ENCODE measurements around the gene TMEM200B. TPM values are rescaled to one million over a fixed set of nuclear protein-coding genes. Genes with fewer than 3 reads are reported as not detected.

TMEM200B gene
- total and polyA plus RNA-seq, 2 of the 4 experiments (the other 2 are of a cell fraction): 4.8 to 6.2 TPM

DNA sequence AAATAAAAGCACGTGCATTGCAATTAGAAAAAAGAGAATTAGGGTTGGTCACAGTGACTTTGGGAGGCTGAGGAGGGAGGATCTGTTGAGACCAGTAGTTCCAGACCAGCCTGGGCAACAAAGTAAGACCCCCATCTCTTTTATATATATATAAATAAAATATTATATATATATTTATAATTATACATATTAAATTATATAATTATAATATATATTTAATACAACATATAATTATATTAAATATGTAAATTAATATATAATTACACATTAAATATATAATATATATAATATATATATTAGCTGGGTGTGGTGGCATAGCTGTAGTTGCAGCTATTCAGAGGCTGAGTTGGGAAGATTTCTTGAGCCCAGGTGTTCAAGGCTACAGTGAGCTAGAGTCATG is 23.2 kb downstream of the TMEM200B start:
- no peak overlapping the region for H2BK20ac ChIP-seq (ENCODE audit: low read depth, low read length)
- H2AFZ ChIP-seq (replicated peaks; ENCODE audit: low read length, poor library complexity): no peak overlapping the region
- DNase-seq (no peak), ATAC-seq (ENCODE audit: low read depth) (no peak)
- no peaks in the 10 kb centered on the region for H4K20me1 ChIP-seq (ENCODE audit: insufficient read depth, low read length)
- H4K5ac ChIP-seq (ENCODE audit: low read depth, low read length): no peak overlapping the region
- CTCF ChIA-PET: no interaction called here
- no peaks in the 10 kb centered on the region for H3K9me3 ChIP-seq (ENCODE audit: control insufficient read depth, insufficient read depth, low read length)
- no peak overlapping the region for H3K14ac ChIP-seq (replicated peaks; ENCODE audit: low read depth, low read length)
- no TSS peak for BruUV-seq (replicated peaks)
- H4K8ac ChIP-seq (ENCODE audit: low read depth in 2 of 2, low read length in 2 of 2): no peak overlapping the region
- no peak overlapping the region for H3K18ac ChIP-seq (ENCODE audit: low read depth, low read length)
- no peak overlapping the region for H3K4me3 ChIP-seq (ENCODE audit: insufficient read depth, low read depth, low read length)
- H3K79me1 ChIP-seq (ENCODE audit: low read depth in 1 of 2, low read length in 2 of 2): no peaks in the 10 kb centered on the region
- H3K4ac ChIP-seq (ENCODE audit: low read depth, low read length): no peak overlapping the region
- H2BK120ac ChIP-seq (ENCODE audit: low read depth, low read length): no peak overlapping the region
- H3K4me2 ChIP-seq (ENCODE audit: low read depth, low read length): no peak overlapping the region
- no peak overlapping the region for H3K9ac ChIP-seq (ENCODE audit: low read depth, low read length)
- H3K4me1 ChIP-seq (ENCODE audit: control insufficient read depth, insufficient read depth, low read length): no peaks in the 10 kb centered on the region
- no peaks in the 10 kb centered on the region for H3K36me3 ChIP-seq (ENCODE audit: control insufficient read depth, insufficient read depth, low read length)
- intact Hi-C loops (cut with micrococcal nuclease) (no loop called here), dilution Hi-C loops (cut with HindIII; ENCODE audit: low sequenced_read_pairs, unreplicated experiment) (no loop called here), in situ Hi-C loops (cut with MboI; ENCODE audit: low sequenced_read_pairs) (no loop called here)
- no CpG with 5 or more reads among the region's 1 CpG for WGBS, 2 experiments (ENCODE audit: extremely low coverage in 2 of 2, insufficient read length in 1 of 2)
- H2AK9ac ChIP-seq (replicated peaks; ENCODE audit: low read depth, low read length, poor library complexity): no peak overlapping the region
- TF ChIP-seq MAFK (IDR thresholded peaks at IDR 0.05; ENCODE audit: low read depth, low read length) (no peak), MXI1 (IDR thresholded peaks at IDR 0.05; ENCODE audit: borderline replicate concordance, low read depth, low read length) (no peak), FOS (IDR thresholded peaks at IDR 0.05; ENCODE audit: low read depth, low read length) (no peak), CEBPB (IDR thresholded peaks at IDR 0.05; ENCODE audit: low read depth, low read length) (no peak), NFE2L2 (IDR thresholded peaks at IDR 0.05; ENCODE audit: low read depth, low read length) (no peak), SMC3 (IDR thresholded peaks at IDR 0.05; ENCODE audit: low read depth, low read length) (no peak), RCOR1 (IDR thresholded peaks at IDR 0.05; ENCODE audit: insufficient replicate concordance, low read length) (no peak), CHD1 (IDR thresholded peaks at IDR 0.05; ENCODE audit: low read depth, low read length) (no peak), POLR2A (IDR thresholded peaks at IDR 0.05; ENCODE audit: low read depth, low read length) (no peak), RFX5 (IDR thresholded peaks at IDR 0.05; ENCODE audit: low read depth, low read length) (no peak), BHLHE40 (IDR thresholded peaks at IDR 0.05; ENCODE audit: low read depth, low read length) (no peak), MAZ (IDR thresholded peaks at IDR 0.05; ENCODE audit: borderline replicate concordance, low read depth, low read length) (no peak), RAD21 (IDR thresholded peaks at IDR 0.05; ENCODE audit: low read length) (no peak)
- TF ChIP-seq, protein P1, sequence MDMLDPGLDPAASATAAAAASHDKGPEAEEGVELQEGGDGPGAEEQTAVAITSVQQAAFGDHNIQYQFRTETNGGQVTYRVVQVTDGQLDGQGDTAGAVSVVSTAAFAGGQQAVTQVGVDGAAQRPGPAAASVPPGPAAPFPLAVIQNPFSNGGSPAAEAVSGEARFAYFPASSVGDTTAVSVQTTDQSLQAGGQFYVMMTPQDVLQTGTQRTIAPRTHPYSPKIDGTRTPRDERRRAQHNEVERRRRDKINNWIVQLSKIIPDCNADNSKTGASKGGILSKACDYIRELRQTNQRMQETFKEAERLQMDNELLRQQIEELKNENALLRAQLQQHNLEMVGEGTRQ (IDR thresholded peaks at IDR 0.05; ENCODE audit: low read depth, low read length): no peak
- TF ChIP-seq, protein P2, sequence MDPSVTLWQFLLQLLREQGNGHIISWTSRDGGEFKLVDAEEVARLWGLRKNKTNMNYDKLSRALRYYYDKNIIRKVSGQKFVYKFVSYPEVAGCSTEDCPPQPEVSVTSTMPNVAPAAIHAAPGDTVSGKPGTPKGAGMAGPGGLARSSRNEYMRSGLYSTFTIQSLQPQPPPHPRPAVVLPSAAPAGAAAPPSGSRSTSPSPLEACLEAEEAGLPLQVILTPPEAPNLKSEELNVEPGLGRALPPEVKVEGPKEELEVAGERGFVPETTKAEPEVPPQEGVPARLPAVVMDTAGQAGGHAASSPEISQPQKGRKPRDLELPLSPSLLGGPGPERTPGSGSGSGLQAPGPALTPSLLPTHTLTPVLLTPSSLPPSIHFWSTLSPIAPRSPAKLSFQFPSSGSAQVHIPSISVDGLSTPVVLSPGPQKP (IDR thresholded peaks at IDR 0.05; ENCODE audit: borderline replicate concordance, low read depth, low read length): no peak
- TF ChIP-seq, protein P3, sequence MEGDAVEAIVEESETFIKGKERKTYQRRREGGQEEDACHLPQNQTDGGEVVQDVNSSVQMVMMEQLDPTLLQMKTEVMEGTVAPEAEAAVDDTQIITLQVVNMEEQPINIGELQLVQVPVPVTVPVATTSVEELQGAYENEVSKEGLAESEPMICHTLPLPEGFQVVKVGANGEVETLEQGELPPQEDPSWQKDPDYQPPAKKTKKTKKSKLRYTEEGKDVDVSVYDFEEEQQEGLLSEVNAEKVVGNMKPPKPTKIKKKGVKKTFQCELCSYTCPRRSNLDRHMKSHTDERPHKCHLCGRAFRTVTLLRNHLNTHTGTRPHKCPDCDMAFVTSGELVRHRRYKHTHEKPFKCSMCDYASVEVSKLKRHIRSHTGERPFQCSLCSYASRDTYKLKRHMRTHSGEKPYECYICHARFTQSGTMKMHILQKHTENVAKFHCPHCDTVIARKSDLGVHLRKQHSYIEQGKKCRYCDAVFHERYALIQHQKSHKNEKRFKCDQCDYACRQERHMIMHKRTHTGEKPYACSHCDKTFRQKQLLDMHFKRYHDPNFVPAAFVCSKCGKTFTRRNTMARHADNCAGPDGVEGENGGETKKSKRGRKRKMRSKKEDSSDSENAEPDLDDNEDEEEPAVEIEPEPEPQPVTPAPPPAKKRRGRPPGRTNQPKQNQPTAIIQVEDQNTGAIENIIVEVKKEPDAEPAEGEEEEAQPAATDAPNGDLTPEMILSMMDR (conservative IDR thresholded peaks at IDR 0.05; ENCODE audit: low read depth, low read length): no peak
- H3K27ac ChIP-seq (ENCODE audit: insufficient read depth, low read length): no peak overlapping the region
- no peak overlapping the region for H3K56ac ChIP-seq (ENCODE audit: extremely low read depth, insufficient read depth, low read length)
- H2AK5ac ChIP-seq (ENCODE audit: low read depth, low read length): no peak overlapping the region
- no peak overlapping the region for H2BK5ac ChIP-seq (ENCODE audit: low read depth, low read length, poor library complexity, severe bottlenecking)
- no peak overlapping the region for H2BK15ac ChIP-seq (ENCODE audit: low read depth, low read length)
- no peak overlapping the region for H4K91ac ChIP-seq (ENCODE audit: insufficient read depth, low read depth, low read length)
- H3K27me3 ChIP-seq (ENCODE audit: control insufficient read depth, insufficient read depth, low read length): no peaks in the 10 kb centered on the region
- H3K9me1 ChIP-seq (ENCODE audit: insufficient read depth, low read length): no peaks in the 10 kb centered on the region
- POLR2A ChIA-PET (ENCODE audit: unreplicated experiment): no interaction called here
- no peak overlapping the region for H3K23ac ChIP-seq (ENCODE audit: low read depth, low read length)

Data from IMR-90 (cell line).